IPS DF 4.7 (cell line): ENCODE results near the gene ILDR2.

Experiments
- DNase-seq: peaks from one replicate; pipeline ENCODE4 v3.0.0-alpha.2; 2013; ENCODE audit warnings: low spot score; ENCODE audit errors: extremely low read depth

ILDR2 gene

DNA sequence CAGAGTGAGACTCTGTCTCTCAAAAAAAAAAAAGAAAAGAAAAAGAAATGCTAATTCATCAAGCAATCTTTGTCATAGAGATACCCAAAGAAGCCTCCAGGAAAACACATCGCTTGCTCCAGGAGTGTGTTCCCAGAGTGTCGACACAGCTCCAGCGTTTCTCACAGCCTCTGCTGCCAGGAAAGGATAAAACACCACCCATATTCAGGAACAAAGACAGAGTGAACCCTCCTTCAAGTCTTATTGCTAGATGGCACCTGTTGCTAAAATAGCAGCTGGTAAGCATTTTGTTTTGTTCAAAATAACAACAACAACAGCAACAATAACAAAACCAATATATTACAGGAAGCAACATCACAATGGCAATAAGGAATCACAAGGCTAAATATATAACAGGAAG is 3.1 kb downstream of the ILDR2 start:
- DNase-seq: no peak

DNA sequence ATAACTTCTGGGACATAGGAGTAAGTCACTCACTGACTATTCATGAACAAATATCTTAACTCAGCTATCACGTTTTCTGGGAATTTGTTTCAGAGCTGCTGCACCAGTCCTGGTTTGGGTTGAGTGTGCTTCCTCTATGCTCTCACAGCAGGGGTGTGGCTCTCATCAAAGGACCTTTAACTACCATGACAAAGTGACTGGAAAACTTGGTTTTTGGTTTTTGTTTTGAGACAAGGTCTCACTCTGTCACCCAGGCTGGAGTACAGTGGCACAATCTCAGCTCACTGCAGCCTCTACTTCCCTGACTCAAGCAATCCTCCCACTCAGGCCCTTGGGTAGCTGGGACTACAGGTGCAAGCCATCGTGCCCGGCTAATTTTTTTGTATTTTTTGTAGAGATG is 4.1 kb downstream of the ILDR2 start:
- DNase-seq: no peak

DNA sequence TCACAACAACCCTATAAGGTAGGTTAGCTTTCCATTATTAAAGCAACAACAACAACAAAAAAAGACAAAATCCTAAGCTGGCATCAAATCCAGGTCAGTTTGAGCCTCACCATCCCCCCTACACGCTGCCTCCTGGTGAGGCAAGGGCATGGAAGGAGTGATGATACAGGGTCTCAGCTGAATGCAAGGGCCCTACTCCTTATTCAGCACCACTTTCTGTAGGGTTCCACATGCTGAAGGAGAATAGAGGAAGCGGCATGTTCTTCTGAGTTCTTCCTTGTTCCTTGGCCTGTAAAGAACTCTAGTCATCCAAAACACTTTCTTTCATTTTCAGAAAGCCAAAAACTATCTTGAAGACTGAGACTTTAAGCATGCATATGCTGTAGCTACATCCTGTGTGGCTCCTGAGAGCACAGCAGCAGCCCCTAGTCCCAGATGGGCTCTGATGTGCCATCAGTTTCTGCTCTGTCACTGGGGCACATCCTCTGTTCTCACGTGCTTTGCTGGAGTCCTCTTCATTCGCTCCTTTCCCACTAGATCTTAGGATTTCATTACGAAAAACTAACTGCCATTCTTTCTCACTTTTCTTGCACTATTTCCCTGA is 6.2 kb downstream of the ILDR2 start:
- DNase-seq: no peak

DNA sequence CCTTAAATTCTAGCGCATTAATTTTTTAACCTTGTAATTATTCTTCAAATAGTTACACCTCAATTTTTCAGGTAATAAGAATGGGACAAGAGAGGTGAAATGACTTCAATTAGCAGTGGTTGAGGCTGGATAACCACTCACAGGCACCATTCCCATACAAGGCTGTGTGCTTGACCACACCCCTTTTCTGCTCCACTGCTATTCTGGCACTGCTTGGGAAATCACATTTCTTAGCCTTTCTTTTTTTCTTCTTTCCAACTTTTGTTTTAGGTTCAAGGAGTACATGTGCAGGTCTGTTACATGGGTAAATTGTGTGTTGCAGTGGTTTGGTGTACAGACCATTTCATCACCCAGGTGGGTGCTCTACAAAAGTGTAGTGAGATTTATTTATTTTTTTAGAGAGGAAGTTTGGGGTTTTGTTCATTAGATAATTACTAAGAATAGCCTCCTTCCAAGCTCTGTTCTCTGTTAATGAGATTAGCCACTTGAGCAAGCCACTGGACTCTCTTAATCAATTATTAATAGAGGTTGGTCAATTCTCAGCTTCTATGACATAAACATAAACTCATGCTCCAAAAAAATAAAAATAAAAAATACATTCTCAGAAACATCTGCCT is 14.4 kb downstream of the ILDR2 start:
- no peak for DNase-seq

DNA sequence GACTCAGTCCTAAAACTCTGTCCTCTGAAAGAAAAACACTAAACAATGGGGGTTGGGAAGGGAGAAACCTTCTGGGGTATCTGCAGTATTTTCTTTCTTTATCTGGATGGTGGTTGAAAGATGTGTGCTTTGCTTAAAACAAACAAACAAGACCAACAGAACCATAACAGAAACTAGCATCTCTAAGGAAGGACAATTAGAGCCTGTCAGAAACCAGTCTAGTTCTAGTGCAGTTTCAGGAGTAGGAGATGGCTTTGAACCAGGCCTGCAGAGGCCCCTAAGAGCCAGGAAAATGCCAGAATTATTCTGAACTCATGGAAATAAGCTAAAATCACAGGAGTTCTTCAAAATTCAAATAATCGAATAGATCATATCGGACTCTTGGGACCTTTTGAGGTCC is 18.5 kb downstream of the ILDR2 start:
- DNase-seq: no peak

DNA sequence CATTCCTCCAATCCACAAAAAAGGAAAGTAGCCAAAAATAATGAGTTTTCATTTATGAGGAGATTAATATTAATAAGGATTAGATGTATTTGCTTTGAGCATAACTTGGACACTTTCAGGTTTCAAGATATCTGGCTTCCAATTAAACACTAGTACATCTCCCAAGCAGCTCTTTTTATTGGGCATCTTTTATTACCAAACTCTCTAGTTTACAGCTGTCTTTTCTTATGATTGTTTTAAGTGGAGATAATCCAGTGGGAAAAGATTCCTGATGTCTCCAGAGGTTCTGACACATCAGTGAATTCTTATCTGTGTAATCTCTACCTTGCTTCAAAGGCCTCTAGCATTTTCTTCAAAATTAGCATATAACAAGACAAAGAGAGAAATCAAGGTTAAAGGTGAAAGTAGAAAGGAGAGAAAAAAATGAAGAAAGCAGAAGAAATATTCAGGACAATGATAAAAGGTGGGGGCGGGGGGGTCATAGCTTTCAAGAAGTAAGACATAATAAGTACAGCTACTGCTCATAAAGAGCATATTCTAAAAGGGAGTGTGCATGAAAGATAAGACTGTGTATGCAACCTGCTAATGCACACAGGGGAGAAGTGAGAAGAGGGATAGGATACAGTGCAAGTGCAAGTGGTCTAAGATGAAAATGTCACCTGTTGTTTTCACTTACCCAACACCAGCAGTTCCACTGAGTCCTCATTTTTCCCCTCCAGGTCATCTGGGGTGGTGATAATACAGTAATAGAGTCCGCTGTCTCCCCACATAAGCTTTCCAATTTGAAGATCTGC is 19.1 kb downstream of the ILDR2 start:
- DNase-seq: no peak

DNA sequence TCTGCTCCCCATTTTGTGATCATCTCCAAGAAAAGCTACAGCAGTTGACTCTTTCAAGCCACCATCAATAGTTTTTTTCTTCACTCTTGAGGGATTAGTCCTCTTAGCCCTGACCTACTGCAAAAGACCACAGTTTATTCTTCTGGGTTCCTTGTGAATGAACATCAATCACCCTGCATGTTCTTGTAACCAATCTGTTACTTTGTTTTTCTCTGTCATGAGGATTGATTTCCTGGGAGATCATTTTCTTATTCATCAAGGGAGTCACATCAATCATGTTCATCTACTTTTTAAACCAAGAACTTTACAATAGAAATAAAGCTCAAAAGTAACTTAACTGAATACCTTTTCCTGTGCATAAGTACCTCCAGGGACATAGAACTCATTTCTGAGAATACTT is 21.8 kb downstream of the ILDR2 start:
- no peak for DNase-seq

DNA sequence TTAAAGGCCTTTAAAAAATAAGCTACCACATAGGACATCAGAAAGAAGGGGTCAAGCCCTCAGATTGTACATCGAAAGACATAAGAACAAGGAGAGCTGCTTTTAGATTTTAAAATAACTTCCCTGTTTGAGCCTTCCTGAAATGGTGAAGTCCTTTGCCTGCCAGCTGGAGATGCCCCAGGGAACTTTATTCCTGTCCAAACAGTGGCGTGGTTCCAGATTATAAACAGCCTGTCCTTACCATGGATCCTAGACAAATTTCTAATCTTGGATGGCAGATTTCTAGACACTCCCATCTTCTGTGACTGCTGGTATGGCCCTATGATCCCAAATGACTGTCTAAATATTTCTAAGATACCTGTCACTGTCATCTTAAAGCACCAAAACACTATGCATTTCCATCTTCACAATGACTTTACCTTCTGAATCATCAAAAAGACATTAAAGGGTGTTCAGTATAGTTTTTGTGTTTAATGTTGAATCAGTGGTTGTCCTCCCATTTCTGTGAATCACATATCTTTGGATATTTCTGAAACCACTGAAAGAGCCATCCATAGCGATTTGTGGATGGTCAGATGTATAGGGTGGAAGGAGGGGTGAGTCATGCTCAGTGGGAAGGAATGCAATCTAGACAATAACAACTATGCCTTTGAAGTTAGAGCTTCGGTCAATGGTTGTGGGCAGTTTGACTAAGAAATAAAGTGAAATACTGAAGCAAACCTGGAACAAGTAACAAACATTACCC is 23.2 kb downstream of the ILDR2 start:
- no peak for DNase-seq

DNA sequence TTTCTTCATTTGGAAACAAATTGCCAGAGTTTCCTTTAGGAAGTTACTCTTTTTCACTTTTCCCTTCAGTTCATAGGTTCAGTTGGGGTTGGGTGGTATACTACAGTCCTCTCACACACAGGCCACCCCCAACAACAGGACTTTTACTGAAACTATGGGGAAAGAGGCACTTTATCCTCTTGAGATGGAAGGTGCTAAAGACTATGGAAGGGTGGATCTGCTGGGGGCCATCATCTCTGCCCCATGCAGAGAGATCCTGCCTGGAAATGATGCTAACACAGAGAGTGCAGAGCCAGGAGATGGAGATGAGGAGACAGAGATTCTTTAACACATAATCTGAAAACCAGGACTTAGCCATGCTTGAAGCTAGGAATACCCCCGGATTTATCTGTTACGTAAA is 24.3 kb downstream of the ILDR2 start:
- DNase-seq: no peak

DNA sequence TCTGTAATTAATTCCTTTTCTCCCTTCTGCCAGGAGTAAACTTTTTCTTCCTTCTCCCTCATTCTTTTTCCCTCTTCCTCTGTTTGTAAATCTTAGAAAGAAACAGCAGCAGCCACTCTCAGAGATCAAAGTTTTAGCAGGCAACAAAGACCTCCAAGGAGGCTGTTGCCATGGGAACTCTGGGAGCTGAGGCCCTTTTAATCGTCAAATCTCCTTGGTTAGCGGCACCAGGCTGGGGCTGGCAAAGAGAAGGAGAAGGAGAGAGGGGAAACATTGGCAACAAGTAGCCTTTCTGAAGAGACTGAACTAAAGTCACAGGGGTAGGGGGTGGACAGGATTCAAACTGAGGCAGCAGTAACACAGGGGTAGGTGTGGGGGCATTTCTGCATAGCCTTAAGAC is 25.2 kb downstream of the ILDR2 start:
- DNase-seq: no peak

DNA sequence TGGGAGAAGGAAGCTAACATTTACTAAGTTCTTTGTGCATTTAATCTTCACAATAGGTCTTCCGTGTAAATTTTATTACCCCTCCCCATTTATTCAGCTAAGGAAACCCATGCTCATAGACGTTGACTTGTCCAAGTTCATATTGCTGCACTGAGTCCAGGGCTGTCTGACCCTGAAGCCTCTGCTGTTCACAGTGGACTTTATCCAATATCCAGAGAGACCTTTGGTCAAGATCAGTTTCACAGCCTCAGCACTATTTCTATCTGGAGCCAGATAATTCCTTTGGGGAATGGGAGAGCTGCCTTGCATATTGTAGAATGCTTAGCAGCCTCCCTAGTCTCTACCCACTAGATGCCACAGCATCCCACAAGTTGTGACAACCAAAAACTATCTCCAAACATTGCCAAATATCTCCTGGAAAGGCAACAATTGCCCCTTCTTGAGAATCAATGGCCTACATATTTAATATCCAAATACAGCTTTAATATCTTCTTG is 26.4 kb downstream of the ILDR2 start:
- DNase-seq: no peak

DNA sequence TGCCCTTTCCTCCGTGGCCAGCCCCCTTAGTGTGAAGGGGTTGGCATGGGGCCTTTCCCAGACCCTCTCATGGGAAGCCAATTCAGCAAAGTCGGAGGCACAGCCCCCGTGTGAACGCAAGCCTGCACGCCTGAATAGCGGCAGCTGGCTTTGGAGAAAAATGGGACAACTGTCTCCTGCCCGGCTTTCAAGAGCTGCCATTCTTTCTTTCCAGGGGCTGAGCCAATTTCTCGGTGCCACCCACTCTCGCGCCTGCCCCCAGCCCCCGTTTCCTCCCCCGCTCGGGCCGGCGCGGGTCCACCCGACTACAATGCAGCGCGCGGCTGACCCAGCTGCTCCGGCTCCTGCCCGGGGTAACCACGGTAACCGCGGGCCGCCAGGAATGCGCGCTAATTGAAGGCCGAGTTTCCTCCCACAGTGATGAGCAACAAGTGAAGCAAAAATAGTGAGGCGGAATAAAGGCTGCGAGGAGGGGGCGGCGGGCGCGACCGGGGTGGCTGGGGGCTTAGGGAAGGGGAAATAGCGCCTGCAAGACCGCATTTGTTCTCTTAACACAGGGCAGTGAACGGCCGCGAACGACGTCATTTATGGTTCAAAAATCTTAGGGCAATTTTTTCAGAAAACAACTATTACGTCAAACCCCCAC is 27.8 kb downstream of the ILDR2 start:
- no peak for DNase-seq

DNA sequence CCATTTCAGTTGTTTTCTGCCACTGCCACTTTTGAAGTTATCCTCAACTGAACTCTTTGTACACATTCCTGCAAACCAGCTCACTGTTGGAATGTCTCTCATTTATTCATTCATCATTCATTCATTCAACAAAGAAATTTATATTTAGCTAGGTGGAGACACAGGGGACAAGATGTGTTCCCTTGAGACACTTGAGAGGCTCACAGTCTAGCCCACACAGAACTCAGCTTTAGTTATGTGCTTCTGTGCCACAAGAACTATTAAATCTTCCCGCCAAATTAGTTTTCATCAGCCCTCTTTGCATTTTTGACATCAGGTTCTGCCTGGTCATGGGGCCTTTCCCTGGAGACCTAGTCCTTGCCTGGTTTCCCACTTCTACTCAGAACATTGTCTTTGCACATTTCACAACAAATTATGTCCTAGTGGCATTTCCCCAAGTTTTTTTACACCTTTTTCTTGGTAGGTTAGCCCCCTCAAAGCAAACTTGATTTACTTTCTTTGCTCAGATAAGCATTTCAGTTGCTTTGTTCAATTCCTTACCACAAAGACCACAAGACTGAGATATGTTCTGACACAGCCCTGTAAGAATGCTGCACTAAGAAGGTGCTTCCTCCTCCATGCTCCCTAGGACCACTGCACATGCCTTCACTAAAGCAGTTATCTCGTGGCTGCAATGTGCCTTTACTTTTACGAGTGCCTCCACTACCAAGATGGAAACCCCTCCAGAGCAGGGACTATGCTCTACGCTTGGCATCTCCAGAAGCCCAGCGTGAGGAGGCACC is 31.0 kb downstream of the ILDR2 start:
- DNase-seq: no peak

DNA sequence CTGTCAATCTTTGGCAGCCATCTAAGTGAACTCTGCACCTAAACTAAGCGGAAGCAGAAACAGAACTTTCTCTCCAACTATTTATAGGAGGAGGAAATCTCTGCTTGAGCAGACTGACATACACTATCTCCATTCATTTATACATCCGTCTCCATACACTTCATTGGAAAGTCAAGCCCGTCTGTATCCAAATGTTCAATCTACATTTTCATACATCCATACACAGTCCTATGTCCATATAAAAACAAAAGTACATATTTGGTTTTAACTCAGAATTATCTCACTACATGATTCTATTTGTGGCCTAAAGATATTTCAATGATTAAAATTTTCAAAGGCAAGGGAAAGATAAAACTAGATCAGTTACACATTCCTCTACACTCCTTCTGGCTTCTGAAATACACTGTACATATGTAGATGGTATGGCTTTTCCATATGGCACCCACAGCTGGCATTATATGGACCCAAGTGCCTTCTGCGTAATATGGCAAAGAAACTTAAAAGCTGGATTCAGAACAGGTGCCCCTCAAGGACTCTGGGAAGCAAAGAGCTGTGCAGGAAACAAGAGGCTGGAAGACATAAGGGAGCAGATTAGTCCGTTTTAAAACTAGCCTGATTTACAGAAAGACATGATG is 35.5 kb downstream of the ILDR2 start:
- DNase-seq: no peak

DNA sequence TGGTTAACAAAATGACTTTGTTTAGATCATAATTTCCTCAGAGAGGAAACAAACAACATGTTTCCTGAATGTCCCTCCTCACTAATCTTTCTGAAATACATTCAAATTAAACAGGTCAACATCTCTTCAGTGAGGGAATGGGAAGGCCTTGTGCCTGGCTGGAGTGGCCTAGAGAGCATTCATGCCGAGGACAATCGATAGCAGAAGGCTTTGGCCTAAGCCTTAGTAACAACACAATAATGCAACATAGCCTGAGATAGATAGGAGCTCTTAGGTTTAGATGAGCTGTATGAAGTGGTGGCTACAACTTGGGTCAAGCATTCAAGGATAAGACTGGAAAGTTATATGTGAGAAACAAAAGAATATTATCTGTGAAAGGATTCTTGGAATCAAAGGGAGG is 37.4 kb downstream of the ILDR2 start:
- no peak for DNase-seq

DNA sequence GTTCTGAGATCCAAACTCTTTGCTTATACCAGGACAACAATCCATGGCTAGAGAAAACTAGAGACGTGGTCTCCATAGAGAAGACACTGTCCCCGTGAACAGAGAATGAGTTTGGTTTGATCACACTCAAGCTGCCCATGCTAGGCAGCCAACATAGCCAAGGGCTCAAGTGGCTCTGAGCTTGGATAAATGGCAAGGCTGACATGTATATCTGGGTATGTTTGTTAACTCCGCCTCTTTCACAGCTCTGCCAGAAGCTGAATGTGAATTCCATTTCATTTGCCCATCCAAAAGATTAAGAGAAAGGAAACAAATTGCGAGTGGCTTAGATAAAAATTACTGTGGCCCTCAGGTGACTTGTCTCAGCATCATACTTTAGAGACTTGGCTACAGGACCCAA is 38.0 kb downstream of the ILDR2 start:
- DNase-seq: no peak

DNA sequence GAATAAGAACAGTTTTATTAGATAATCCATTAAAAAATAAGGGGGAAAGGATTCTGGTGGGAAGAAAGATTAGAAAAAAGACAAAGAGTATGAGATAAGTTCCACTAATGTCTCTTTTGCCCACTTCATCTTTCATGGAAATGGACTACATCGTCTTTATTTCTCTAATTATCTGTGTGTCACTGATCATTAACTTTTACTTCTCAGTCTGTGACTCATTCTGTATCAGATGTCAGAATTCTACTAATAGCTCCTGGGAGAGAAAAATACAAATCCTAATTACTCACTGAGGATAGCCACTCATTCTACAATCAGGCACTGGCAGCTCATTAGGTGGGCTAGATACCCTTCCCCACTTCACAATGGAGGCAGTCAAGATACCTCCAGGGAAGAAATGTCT is 41.7 kb downstream of the ILDR2 start:
- no peak for DNase-seq

DNA sequence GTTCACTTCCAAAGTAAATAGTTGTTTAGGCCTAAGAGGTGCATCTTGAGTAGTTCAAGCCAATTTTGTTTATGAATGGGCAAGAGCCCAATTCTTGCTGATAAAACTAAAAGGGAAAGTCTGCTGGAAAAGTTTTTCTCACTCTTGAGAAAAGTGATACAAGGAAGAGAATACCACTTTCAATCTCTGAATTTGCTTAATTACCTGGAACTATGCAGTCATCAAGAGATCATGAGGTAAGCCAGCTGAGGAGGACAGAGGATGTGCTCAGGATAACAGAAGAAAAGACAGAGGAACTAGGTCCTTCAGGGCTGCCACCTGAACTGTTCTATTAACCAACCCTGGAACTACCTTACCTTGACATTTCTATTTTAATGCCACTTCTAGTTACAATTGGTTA is 42.2 kb downstream of the ILDR2 start:
- no peak for DNase-seq

DNA sequence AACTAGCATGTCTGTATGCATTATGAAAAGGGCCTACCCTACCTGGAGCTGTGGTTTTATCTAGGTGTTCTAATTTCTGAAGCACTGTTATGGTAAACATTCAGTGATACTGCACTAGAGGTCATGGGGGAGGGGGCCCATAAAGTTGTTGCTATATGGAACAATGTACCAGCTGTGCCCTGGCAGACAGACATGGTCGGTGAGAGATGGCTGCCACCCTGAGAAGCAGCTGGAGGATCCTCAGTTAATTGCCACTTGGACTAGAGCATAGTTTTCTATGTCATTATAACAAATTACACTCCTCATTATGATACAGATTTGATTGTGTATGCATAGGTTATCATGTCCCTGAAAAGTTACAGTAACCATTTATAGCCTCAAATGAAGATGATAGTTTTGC is 45.4 kb downstream of the ILDR2 start:
- no peak for DNase-seq

DNA sequence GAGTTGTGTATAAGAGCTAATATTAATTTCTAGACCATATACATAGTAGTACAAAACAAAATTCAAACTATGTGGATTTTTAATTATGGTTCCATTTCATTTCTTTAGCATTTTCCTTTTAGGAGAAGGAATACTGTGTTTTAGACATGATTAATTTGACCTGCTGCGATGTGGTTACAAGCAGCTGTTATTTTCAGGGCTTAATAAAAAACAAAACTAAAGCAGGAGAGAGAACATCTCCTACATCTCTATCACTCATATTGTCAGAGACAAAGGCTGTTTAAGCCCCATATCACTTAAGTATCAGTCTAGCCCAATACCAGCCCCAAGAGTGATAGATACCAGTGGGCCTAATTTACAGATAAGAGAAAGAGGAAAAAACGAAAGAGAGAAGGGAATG is 47.6 kb downstream of the ILDR2 start:
- DNase-seq: no peak
